CMK (cell line): ENCODE data around the gene CCDC12.
A peak's percentile ranks its signal among the peaks of the same experiment; 100 is the strongest.

Experiments used
- DNase-seq: peaks from one replicate; pipeline ENCODE4 v3.0.0-alpha.2; 2010; ENCODE audit warnings: low read depth

CCDC12 gene

GRCh38 chr3:46892285-46893145 lies 84.0 kb downstream of the CCDC12 start:
- peak; percentile 76 for DNase-seq

- DNase-seq = no peak
Observed at GRCh38 chr3:46891132-46891531, 85.4 kb downstream of the CCDC12 start.

- DNase-seq = no peak
Observed at GRCh38 chr3:46890132-46890531, 86.4 kb downstream of the CCDC12 start.

GRCh38 chr3:46889381-46890110 lies 87.0 kb downstream of the CCDC12 start:
- peak; percentile 67 for DNase-seq

- DNase-seq = no peak
Observed at GRCh38 chr3:46888705-46889104, 87.8 kb downstream of the CCDC12 start.

- DNase-seq = no peak
Observed at GRCh38 chr3:46887980-46888494, 88.5 kb downstream of the CCDC12 start.

- no peak for DNase-seq
Observed at GRCh38 chr3:46885612-46886011, 90.9 kb downstream of the CCDC12 start.

GRCh38 chr3:46884929-46885328 lies 91.6 kb downstream of the CCDC12 start:
- DNase-seq = no peak

- DNase-seq = no peak
Observed at GRCh38 chr3:46884427-46884826, 92.1 kb downstream of the CCDC12 start.

GRCh38 chr3:46883830-46884185 lies 92.7 kb downstream of the CCDC12 start:
- no peak for DNase-seq

- DNase-seq = no peak
Observed at GRCh38 chr3:46883054-46883829, 93.3 kb downstream of the CCDC12 start.

GRCh38 chr3:46882377-46883053 lies 94.0 kb downstream of the CCDC12 start:
- DNase-seq = no peak

GRCh38 chr3:46881596-46882376 lies 94.8 kb downstream of the CCDC12 start:
- DNase-seq = no peak

- no peak for DNase-seq
Observed at GRCh38 chr3:46880884-46881595, 95.5 kb downstream of the CCDC12 start.

- DNase-seq = no peak
Observed at GRCh38 chr3:46878781-46879436, 97.6 kb downstream of the CCDC12 start.

- no peak for DNase-seq
Observed at GRCh38 chr3:46877406-46878125, 99.0 kb downstream of the CCDC12 start, which contains the start of gene PTH1R. PTH1R (plus strand) TSS chr3:46877721; CDS start chr3:46883560, 5,839 bp downstream.

- no peak for DNase-seq
Observed at GRCh38 chr3:46876313-46877300, 99.9 kb downstream of the CCDC12 start.

GRCh38 chr3:46875560-46875959 lies 101.0 kb downstream of the CCDC12 start:
- no peak for DNase-seq
